Left ventricle myocardium inferior (tissue), 1 donor: ENCODE data around the gene ARHGAP45. TPM values are rescaled to one million over a fixed set of nuclear protein-coding genes. Genes with fewer than 3 reads are reported as not detected.
"Not testable (repeated sequence)": the region's sequence is repeated elsewhere in the genome, so short reads cannot be mapped to it uniquely, and the experiment has no call there.

Experiments used
- DNase-seq: peaks from one replicate; pipeline ENCODE4 v3.0.0-alpha.2; 2020
- H3K27ac ChIP-seq: fragments of 200-600 bp; replicated peaks from 2 replicates; pipeline ENCODE4 v1.8.0; 2021
- H3K27me3 ChIP-seq: fragments of 200-600 bp; 2 replicates; pipeline ENCODE4 v1.8.0; 2021; ENCODE audit warnings: low read depth
- H3K36me3 ChIP-seq: fragments of 200-600 bp; 2 replicates; pipeline ENCODE4 v1.8.0; 2021
- H3K4me1 ChIP-seq: fragments of 200-600 bp; 2 replicates; pipeline ENCODE4 v1.8.0; 2021
- H3K4me3 ChIP-seq: fragments of 200-600 bp; 2 replicates; pipeline ENCODE4 v1.8.0; 2021; ENCODE audit warnings: mild to moderate bottlenecking, moderate library complexity
- H3K9me3 ChIP-seq: fragments of 200-600 bp; replicated peaks from 2 replicates; pipeline ENCODE4 v1.8.0; 2021
- CTCF ChIP-seq: fragments of 200-600 bp; IDR thresholded peaks from 2 replicates; pipeline ENCODE4 v1.8.0; 2021; ENCODE audit warnings: antibody characterized with exemption, mild to moderate bottlenecking, borderline replicate concordance
- intact Hi-C: fragments of 100-400 bp; cut with micrococcal nuclease; formaldehyde crosslinking; loops from one replicate; pipeline ENCODE4 v1.11.0; 2022
- total RNA-seq: library from RNA; stranded (reverse); fragmentation: NEBNext Ultra II Directional; extraction: Animal tissue kit (Norgen Biotek cat#: 25700); gene quantifications from one replicate; pipeline ENCODE4 v1.2.1, GENCODE V29; 2021
- donor health status: DM: no; HTN: yes; CAD: no; lungs with severe emphysema.

The ARHGAP45 gene
- total RNA-seq, 1 donor from 2014 or later, result 4.8 TPM

GRCh38 chr19:1123885-1124677, 57.1 kb downstream of the ARHGAP45 start:
- no peak for TF ChIP-seq CTCF
- Histone ChIP-seq H3K9me3 (no peaks in the 10 kb centered on the region), H3K36me3 (peaks cover 87% of the 10 kb centered on the region), H3K27me3 (no peaks in the 10 kb centered on the region), H3K4me1 (no peaks in the 10 kb centered on the region), H3K27ac (no peak overlapping the region), H3K4me3 (no peak overlapping the region)
- intact Hi-C loops, result loop anchor here (10.0 kb wide), 1 partner anchor 61 kb away; no protein-coding TSS in a partner anchor
- no peak for DNase-seq

GRCh38 chr19:1125601-1126467, 58.9 kb downstream of the ARHGAP45 start:
- Histone ChIP-seq H3K9me3 (no peaks in the 10 kb centered on the region), H3K27me3 (no peaks in the 10 kb centered on the region), H3K36me3 (peaks cover 72% of the 10 kb centered on the region), H3K27ac (no peak overlapping the region), H3K4me3 (no peak overlapping the region), H3K4me1 (peaks cover 15% of the 10 kb centered on the region)
- intact Hi-C loops, result loop anchor here (10.0 kb wide), 1 partner anchor 59 kb away; no protein-coding TSS in a partner anchor
- TF ChIP-seq CTCF, result no peak
- DNase-seq, result no peak

DNA sequence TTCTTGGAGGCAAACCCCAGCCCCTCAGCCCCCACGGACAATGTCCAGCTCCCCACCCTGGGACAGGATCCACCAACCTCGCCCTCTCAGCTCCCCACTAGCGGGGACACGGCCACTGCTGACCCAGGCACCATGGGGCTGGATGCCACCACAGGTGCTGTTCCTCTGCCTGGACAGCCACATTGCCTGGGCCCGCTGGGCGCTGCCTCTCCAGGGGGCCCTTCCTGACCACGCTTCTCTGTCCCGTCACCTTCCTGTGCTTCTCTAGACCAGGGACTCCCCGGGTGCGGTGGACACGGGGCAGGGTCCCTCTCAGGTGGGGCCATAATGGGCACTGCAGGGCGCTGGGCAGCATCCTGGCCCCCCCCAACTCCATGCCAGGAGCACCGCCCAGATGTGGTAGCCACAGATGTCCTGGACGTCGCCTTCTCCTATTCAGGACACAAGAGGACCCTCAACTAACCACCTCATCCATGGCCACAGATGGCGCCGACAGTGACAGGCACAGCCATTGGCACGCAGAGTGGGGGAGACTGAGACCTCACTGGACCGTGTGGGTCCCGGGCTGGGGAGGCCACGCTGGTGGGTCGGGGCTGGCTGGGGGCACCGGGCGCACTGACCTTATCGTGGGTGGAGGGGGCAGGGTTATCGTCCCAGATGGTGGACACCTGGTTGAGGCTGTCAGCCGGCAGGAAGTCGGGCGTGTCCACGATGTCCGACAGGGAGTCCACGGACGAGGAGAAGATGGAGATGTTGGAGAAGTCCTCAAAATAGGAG, 60.2 kb downstream of the ARHGAP45 start:
- H3K4me1 ChIP-seq, result peaks cover 29% of the 10 kb centered on the region
- H3K36me3 ChIP-seq, result peaks cover 59% of the 10 kb centered on the region
- H3K27me3 ChIP-seq, result no peaks in the 10 kb centered on the region
- no peak for TF ChIP-seq CTCF
- no peak overlapping the region for H3K27ac ChIP-seq
- no peak overlapping the region for H3K4me3 ChIP-seq
- intact Hi-C loops, result loop anchor here (10.0 kb wide), 1 partner anchor 58 kb away; no protein-coding TSS in a partner anchor
- no peak for DNase-seq
- H3K9me3 ChIP-seq, result no peaks in the 10 kb centered on the region

DNA sequence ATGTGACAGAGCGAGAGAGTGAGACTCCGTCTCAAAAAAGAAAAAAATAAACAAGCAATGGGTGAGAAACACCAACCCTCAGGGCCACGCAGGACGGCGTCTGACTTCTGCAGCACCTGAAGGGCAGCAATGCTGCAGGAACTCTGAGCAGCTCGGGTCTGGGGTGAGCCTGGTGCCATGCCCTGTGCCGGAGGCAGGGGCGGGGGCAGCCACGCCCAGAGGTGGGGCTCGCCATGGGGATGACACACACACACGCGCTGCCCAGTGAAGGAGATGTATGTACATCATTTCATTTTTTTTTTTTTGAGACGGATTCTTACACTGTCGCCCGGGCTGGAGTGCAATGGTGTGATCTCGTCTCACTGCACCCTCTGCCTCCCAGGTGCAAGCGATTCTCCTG, 61.1 kb downstream of the ARHGAP45 start:
- Histone ChIP-seq H3K27me3 (no peaks in the 10 kb centered on the region), H3K36me3 (peaks cover 49% of the 10 kb centered on the region), H3K9me3 (no peaks in the 10 kb centered on the region), H3K27ac (no peak overlapping the region), H3K4me1 (peaks cover 38% of the 10 kb centered on the region), H3K4me3 (no peak overlapping the region)
- DNase-seq, result no peak
- no peak for TF ChIP-seq CTCF
- intact Hi-C loops, result loop anchor here (10.0 kb wide), 1 partner anchor 57 kb away; no protein-coding TSS in a partner anchor

GRCh38 chr19:1129084-1129483, 62.1 kb downstream of the ARHGAP45 start:
- H3K9me3 ChIP-seq, H3K27ac ChIP-seq, DNase-seq, H3K27me3 ChIP-seq, H3K4me3 ChIP-seq: not testable (repeated sequence)
- Histone ChIP-seq H3K4me1 (peaks cover 45% of the 10 kb centered on the region), H3K36me3 (peaks cover 39% of the 10 kb centered on the region)
- intact Hi-C loops, result loop anchor here (10.0 kb wide), 1 partner anchor 56 kb away; no protein-coding TSS in a partner anchor
